Dedifferentiated amniotic fluid mesenchymal stem cell (primary cell): ENCODE results near the gene HTR1B.

Experiments used
- DNase-seq: peaks from one replicate; pipeline ENCODE4 v3.0.0-alpha.2; 2016; ENCODE audit errors: extremely low spot score

Gene HTR1B

GRCh38 chr6:77456531-77457248, 6.6 kb downstream of the HTR1B start:
- DNase-seq, result peak; percentile 95

- no peak for DNase-seq
These were observed 8.0 kb downstream of the HTR1B start for GRCh38 chr6:77455271-77455670.

- no peak for DNase-seq
These were observed 8.9 kb downstream of the HTR1B start for GRCh38 chr6:77454386-77454785.

GRCh38 chr6:77451466-77451865, 11.8 kb downstream of the HTR1B start:
- no peak for DNase-seq

- DNase-seq, result peak; percentile 62
These were observed 12.4 kb downstream of the HTR1B start for GRCh38 chr6:77450924-77451323.

- no peak for DNase-seq
These were observed 14.7 kb downstream of the HTR1B start for GRCh38 chr6:77448546-77448945.

GRCh38 chr6:77447254-77447653, 16.0 kb downstream of the HTR1B start:
- DNase-seq, result no peak

GRCh38 chr6:77446249-77446648, 17.0 kb downstream of the HTR1B start:
- no peak for DNase-seq

GRCh38 chr6:77445214-77445613, 18.1 kb downstream of the HTR1B start:
- DNase-seq, result no peak

- DNase-seq, result no peak
These were observed 22.9 kb downstream of the HTR1B start for GRCh38 chr6:77440206-77440976.

- no peak for DNase-seq
These were observed 29.4 kb downstream of the HTR1B start for GRCh38 chr6:77433888-77434287.

GRCh38 chr6:77430504-77430903, 32.8 kb downstream of the HTR1B start:
- DNase-seq, result no peak

GRCh38 chr6:77425671-77426070, 37.6 kb downstream of the HTR1B start:
- DNase-seq, result peak; percentile 30

- DNase-seq, result no peak
These were observed 38.1 kb downstream of the HTR1B start for GRCh38 chr6:77425216-77425615.

GRCh38 chr6:77424761-77425160, 38.5 kb downstream of the HTR1B start:
- DNase-seq, result no peak

GRCh38 chr6:77416839-77417238, 46.5 kb downstream of the HTR1B start:
- DNase-seq, result no peak

GRCh38 chr6:77415706-77416105, 47.6 kb downstream of the HTR1B start:
- DNase-seq, result no peak
